Testis (tissue), 3 donors: Measurements from ENCODE around the gene ACTL10. TPM values are rescaled to one million over a fixed set of nuclear protein-coding genes. Genes with fewer than 3 reads are reported as not detected.
"Not testable (repeated sequence)": the region's sequence is repeated elsewhere in the genome, so short reads cannot be mapped to it uniquely, and the experiment has no call there.

Source experiments
- DNase-seq: peaks from one replicate; pipeline ENCODE4 v3.0.0-alpha.2; 2019
- H3K27ac ChIP-seq, 2 donors: fragments of 200-600 bp; sonication (generic); one replicate each; pipeline ENCODE4 v1.5.1; 2019
- H3K27me3 ChIP-seq: fragments of 200-600 bp; sonication (generic); one replicate; pipeline ENCODE4 v1.5.1; 2019
- H3K36me3 ChIP-seq: fragments of 200-600 bp; sonication (generic); one replicate; pipeline ENCODE4 v1.5.1; 2017; ENCODE audit warnings: low read depth; ENCODE audit errors: missing control alignments
- H3K4me1 ChIP-seq: fragments of 200-600 bp; sonication (generic); one replicate; pipeline ENCODE4 v1.5.1; 2019
- H3K4me3 ChIP-seq, 2 donors: fragments of 200-600 bp; sonication (generic); one replicate each; pipeline ENCODE4 v1.5.1; 2017 to 2019
- H3K9me3 ChIP-seq: fragments of 200-600 bp; sonication (generic); one replicate; pipeline ENCODE4 v1.5.1; 2017
- CTCF ChIP-seq, 3 experiments: fragments of 450-650 bp in 2 of 3; fragments of 200-600 bp in 1 of 3; sonication (generic) in 1 of 3; IDR thresholded peaks; one replicate each; pipeline ENCODE4 v1.5.1; 2016 to 2019; ENCODE audit warnings: antibody characterized with exemption in 3 of 3, mild to moderate bottlenecking in 2 of 3, moderate library complexity in 1 of 3
- POLR2A ChIP-seq: fragments of 450-650 bp; IDR thresholded peaks from one replicate; pipeline ENCODE4 v1.6.1; 2017; ENCODE audit warnings: antibody characterized with exemption, mild to moderate bottlenecking, moderate library complexity
- whole genome bisulfite sequencing, 2 donors: methylation state at CpG; one replicate each; pipeline ENCODE4 v1.1.5; 2018; 5-methylcytosine and 5-hydroxymethylcytosine counted together
- intact Hi-C: fragments of 100-400 bp; cut with DNase I; formaldehyde crosslinking; loops from one replicate; pipeline ENCODE4 v1.15.1; 2023; ENCODE audit warnings: low total_unique reads
- polyA plus RNA-seq: library from polyadenylated mRNA; stranded (reverse); fragments of 350-450 nt; fragmentation: Illumina TruSeq; extraction: RNeasy Lipid Tissue Mini Kit (QIAGEN cat#74804); gene quantifications from one replicate; pipeline ENCODE4 v1.2.3, GENCODE V29; 2014; ENCODE audit warnings: low read depth, low replicate concordance; ENCODE audit not compliant: insufficient read depth
- total RNA-seq, 2 donors: library from RNA; depleted of rRNA; stranded (reverse); fragments of >200 nt; gene quantifications; one replicate each; pipeline ENCODE4 v1.2.3, GENCODE V29; 2016

Gene ACTL10
- total and polyA plus RNA-seq, 3 donors from 2014 or later: 26.6 to 62.1 (median 55.0) TPM

- Histone ChIP-seq H3K4me3 (no peak overlapping the region), H3K4me1 (peaks cover 11% of the 10 kb centered on the region), H3K27me3 (no peaks in the 10 kb centered on the region), H3K36me3 (no peaks in the 10 kb centered on the region), H3K9me3 (no peaks in the 10 kb centered on the region), H3K27ac (no peak overlapping the region)
- no peak for DNase-seq
- TF ChIP-seq CTCF (IDR thresholded peaks at IDR 0.05) (no peak), POLR2A (no peak)
- whole genome bisulfite sequencing, 2 donors: 71 to 80% methylated on average over 4 of the region's 4 CpGs
- intact Hi-C loops: no loop called here
Observed at GRCh38 chr20:33645072-33645358, 21.7 kb upstream of the ACTL10 start.

- no peaks in the 10 kb centered on the region for H3K9me3 ChIP-seq
- DNase-seq: no peak
- WGBS, 2 donors: 93% methylated on average over 2 of the region's 2 CpGs
- no peak overlapping the region for H3K4me3 ChIP-seq
- no peak overlapping the region for H3K27ac ChIP-seq
- TF ChIP-seq CTCF (IDR thresholded peaks at IDR 0.05) (no peak), POLR2A (no peak)
- H3K36me3 ChIP-seq: no peaks in the 10 kb centered on the region
- no peaks in the 10 kb centered on the region for H3K27me3 ChIP-seq
- H3K4me1 ChIP-seq: peaks cover 11% of the 10 kb centered on the region
- intact Hi-C loops: no loop called here
Observed at GRCh38 chr20:33645396-33645795, 21.3 kb upstream of the ACTL10 start.

DNA sequence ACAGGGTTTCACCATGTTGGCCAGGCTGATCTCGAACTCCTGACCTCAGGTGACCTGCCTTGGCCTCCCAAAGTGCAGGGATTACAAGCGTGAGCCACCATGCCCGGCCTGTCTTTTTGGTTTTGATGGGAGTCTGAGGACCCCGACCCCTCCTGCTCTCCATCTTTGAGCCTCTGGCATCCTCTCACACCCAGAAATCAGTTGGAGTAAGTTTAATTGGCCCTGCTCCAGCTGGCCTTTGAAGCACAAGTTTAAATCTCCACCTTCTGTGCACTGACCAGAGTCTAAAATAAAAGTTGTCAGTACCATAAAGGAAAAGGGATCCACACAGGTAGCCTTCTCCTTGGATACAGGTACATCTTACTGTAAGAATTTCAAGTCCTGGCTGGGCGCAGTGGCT, 20.6 kb upstream of the ACTL10 start:
- intact Hi-C loops: no loop called here
- no peak overlapping the region for H3K4me3 ChIP-seq
- no peak for TF ChIP-seq CTCF (IDR thresholded peaks at IDR 0.05)
- no peak for TF ChIP-seq POLR2A
- H3K27ac ChIP-seq: no peak overlapping the region
- no peak for DNase-seq
- WGBS, 2 donors: 87 to 88% methylated on average over 5 of the region's 5 CpGs
- H3K36me3 ChIP-seq: no peaks in the 10 kb centered on the region
- H3K4me1 ChIP-seq: peaks cover 11% of the 10 kb centered on the region
- H3K27me3 ChIP-seq: no peaks in the 10 kb centered on the region
- H3K9me3 ChIP-seq: no peaks in the 10 kb centered on the region

DNA sequence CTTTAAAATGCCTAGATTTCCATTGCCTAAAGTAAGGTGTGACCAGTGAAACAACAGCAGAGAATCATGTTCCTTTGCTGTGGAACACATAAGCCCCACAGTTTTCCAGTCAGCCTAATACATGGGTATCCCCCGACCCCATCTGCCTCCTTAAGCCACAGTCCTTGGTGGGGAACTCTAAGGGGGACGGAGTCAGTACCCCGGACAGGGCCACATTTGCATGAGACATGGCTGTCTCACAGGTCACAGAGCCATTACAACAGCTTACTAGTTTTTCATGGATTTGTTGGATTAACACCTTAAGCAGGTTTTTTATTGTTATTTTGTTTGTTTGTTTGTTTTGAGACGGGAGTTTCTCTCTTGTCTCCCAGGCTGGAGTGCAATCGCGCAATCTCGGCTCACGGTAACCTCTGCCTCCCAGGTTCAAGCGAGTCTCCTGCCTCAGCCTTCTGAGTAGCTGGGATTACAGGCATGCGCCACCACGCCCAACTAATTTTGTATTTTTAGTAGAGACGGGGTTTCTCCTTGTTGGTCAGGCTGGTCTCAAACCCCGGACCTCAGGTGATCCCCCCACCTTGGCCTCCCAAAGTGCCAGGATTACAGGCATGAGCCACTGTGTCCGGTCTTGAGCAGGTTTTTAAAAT, 19.7 kb upstream of the ACTL10 start:
- H3K27me3 ChIP-seq, H3K36me3 ChIP-seq, intact Hi-C loops, DNase-seq, H3K4me3 ChIP-seq, H3K27ac ChIP-seq, H3K9me3 ChIP-seq: not testable (repeated sequence)
- H3K4me1 ChIP-seq: peaks cover 11% of the 10 kb centered on the region
- WGBS, 2 donors: 75 to 81% methylated on average over 14 of the region's 14 CpGs

DNA sequence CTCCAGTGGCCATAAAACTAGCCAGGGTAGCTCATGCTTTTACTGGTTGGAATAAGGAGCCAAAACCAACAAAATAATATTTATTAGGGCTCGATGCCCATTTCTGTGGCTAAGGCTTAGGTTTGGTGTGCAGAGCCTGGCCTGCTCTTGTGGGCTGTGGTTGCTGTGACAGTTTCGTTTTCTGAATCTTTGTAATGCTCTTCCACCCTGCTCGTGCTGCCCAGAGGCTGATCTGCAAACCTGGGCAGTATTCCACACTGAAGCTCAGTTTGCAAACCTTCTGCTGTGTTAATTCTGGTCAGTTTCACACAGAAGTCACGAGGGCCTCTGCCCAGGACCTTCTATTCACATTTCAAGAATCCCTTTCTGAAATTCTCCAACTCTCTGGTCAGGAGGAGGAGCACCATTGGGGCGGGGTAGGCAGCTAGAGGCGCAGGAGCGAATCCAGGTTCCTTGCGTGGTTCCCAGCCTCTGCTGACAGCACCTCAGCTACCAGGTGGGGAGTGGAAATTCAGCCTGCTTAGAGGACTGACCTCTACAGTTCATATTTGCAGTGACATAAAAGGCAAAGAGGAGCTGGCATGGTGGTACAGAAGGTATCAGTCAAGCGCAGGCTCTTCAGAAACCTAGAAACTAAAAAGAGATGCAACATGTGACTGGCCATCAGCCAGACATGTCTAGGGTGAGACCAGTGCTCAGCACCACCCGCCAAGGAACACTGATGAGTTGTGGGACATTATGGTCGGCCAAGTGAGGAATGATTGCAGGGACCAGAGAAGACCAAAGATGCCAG, 18.9 kb upstream of the ACTL10 start:
- WGBS, 2 donors: 78% methylated on average over 11 of the region's 11 CpGs
- DNase-seq: no peak
- Histone ChIP-seq H3K36me3 (no peaks in the 10 kb centered on the region), H3K4me3 (no peak overlapping the region), H3K27ac (no peak overlapping the region), H3K27me3 (no peaks in the 10 kb centered on the region), H3K4me1 (peaks cover 12% of the 10 kb centered on the region), H3K9me3 (no peaks in the 10 kb centered on the region)
- intact Hi-C loops: no loop called here
- TF ChIP-seq POLR2A (no peak), CTCF (IDR thresholded peaks at IDR 0.05) (no peak)
